CD8-positive, alpha-beta memory T cell (primary cell): ENCODE measurements around the gene ATXN7. TPM values are rescaled to one million over a fixed set of nuclear protein-coding genes. Genes with fewer than 3 reads are reported as not detected.
A peak's percentile ranks its signal among the peaks of the same experiment; 100 is the strongest.

Source experiments
- CTCF ChIA-PET: fragments of 350-600 bp; sonication (Branson Sonifier 250); formaldehyde crosslinking; loops from one replicate; lab custom pipeline; 2021; ENCODE audit warnings: antibody characterized with exemption; lab: Charles Lee
- POLR2A ChIA-PET: fragments of 350-600 bp; sonication (Branson Sonifier 250); formaldehyde crosslinking; loops from one replicate; lab custom pipeline; 2021; ENCODE audit warnings: antibody characterized with exemption; lab: Charles Lee
- DNase-seq, 5 donors: peaks; one replicate each; pipeline versions ENCODE4 v3.0.0 to v3.0.0-alpha.2; 2020 to 2022; ENCODE audit warnings: mixed read lengths in 1 of 5
- H3K27ac ChIP-seq: one replicate; pipeline ENCODE4 v1.7.0; 2013; ENCODE audit warnings: low read depth, mild to moderate bottlenecking, low read length, moderate library complexity
- H3K27me3 ChIP-seq: 2 replicates; pipeline ENCODE4 v1.7.0; 2013; ENCODE audit warnings: low read length, mild to moderate bottlenecking; ENCODE audit not compliant: insufficient read depth, poor library complexity, severe bottlenecking
- H3K36me3 ChIP-seq: 2 replicates; pipeline ENCODE4 v1.7.0; 2013; ENCODE audit warnings: mild to moderate bottlenecking, low read length, moderate library complexity; ENCODE audit not compliant: insufficient read depth
- H3K4me1 ChIP-seq: 2 replicates; pipeline ENCODE4 v1.7.0; 2013; ENCODE audit warnings: mild to moderate bottlenecking, low read length, moderate library complexity; ENCODE audit not compliant: insufficient read depth
- H3K4me3 ChIP-seq: 2 replicates; pipeline ENCODE4 v1.7.0; 2013; ENCODE audit warnings: mild to moderate bottlenecking, low read length
- H3K9me3 ChIP-seq: 2 replicates; pipeline ENCODE4 v1.7.0; 2013; ENCODE audit warnings: mild to moderate bottlenecking, low read length
- H3K27ac Mint-ChIP-seq, 8 donors: one replicate each; pipeline ENCODE4 v1.8.0; 2020 to 2021; ENCODE audit warnings: mixed read lengths in 8 of 8, mild to moderate bottlenecking in 6 of 8, inconsistent platforms in 3 of 8, moderate library complexity in 3 of 8
- H3K27me3 Mint-ChIP-seq, 2 donors: one replicate each; pipeline ENCODE4 v1.8.0; 2020 to 2021; ENCODE audit warnings: mixed read lengths in 2 of 2, mild to moderate bottlenecking in 1 of 2, moderate library complexity in 1 of 2
- H3K36me3 Mint-ChIP-seq, 3 donors: one replicate each; pipeline ENCODE4 v1.8.0; 2020 to 2021; ENCODE audit warnings: mixed read lengths in 3 of 3, inconsistent platforms in 1 of 3, mild to moderate bottlenecking in 1 of 3
- H3K4me1 Mint-ChIP-seq, 3 donors: one replicate each; pipeline ENCODE4 v1.8.0; 2020 to 2021; ENCODE audit warnings: mixed read lengths in 3 of 3, inconsistent platforms in 1 of 3, mild to moderate bottlenecking in 1 of 3
- H3K4me3 Mint-ChIP-seq, 7 donors: one replicate each; pipeline ENCODE4 v1.8.0; 2020 to 2021; ENCODE audit warnings: mixed read lengths in 7 of 7, mild to moderate bottlenecking in 6 of 7, moderate library complexity in 4 of 7, inconsistent platforms in 2 of 7
- H3K9me3 Mint-ChIP-seq, 5 donors: one replicate each; pipeline ENCODE4 v1.8.0; 2020 to 2022; ENCODE audit warnings: mixed read lengths in 5 of 5, mild to moderate bottlenecking in 3 of 5, moderate library complexity in 2 of 5, inconsistent platforms in 1 of 5
- polyA plus RNA-seq: library from polyadenylated mRNA; unstranded; fragments of 300-500 nt; fragmentation: Illumina TruSeq; gene quantifications from one replicate; pipeline ENCODE4 v1.2.3, GENCODE V29; 2021
- total RNA-seq, 2 experiments: library from RNA; stranded (reverse); gene quantifications; one replicate each; pipeline ENCODE4 v1.2.3, GENCODE V29; 2021

The ATXN7 gene
- total and polyA plus RNA-seq, 3 experiments from 2014 or later: 14.1 to 34.6 (median 33.9) TPM

- ChIA-PET POLR2A (no interaction called here), CTCF (no interaction called here)
- no peak overlapping the region for H3K4me3 ChIP-seq
- Mint-ChIP-seq H3K9me3 (no peaks in the 10 kb centered on the region), H3K4me3 (no peak overlapping the region), H3K4me1 (peaks cover 35 to 61% (median 57%) of the 10 kb centered on the region in 3 donors), H3K27me3 (no peaks in the 10 kb centered on the region), H3K27ac (peak overlapping the region in 6 of 8 donors; percentile 2 to 81 (median 59)), H3K36me3 (peaks cover 4 to 34% (median 21%) of the 10 kb centered on the region in 3 donors)
- H3K4me1 ChIP-seq: peaks cover 8% of the 10 kb centered on the region
- no peaks in the 10 kb centered on the region for H3K9me3 ChIP-seq
- no peaks in the 10 kb centered on the region for H3K27me3 ChIP-seq
- H3K36me3 ChIP-seq: no peaks in the 10 kb centered on the region
- DNase-seq: no peak
- H3K27ac ChIP-seq: no peak overlapping the region
Observed at GRCh38 chr3:63895422-63896189, 31.9 kb downstream of the ATXN7 start.

GRCh38 chr3:63896332-63897030 is 32.8 kb downstream of the ATXN7 start:
- Mint-ChIP-seq H3K36me3 (peaks cover 5 to 37% (median 25%) of the 10 kb centered on the region in 3 donors), H3K9me3 (no peaks in the 10 kb centered on the region), H3K27ac (peak overlapping the region in 7 of 8 donors; percentile 5 to 76 (median 40)), H3K4me3 (no peak overlapping the region), H3K4me1 (peaks cover 35 to 59% (median 56%) of the 10 kb centered on the region in 3 donors), H3K27me3 (no peaks in the 10 kb centered on the region)
- CTCF ChIA-PET: no interaction called here
- Histone ChIP-seq H3K36me3 (no peaks in the 10 kb centered on the region), H3K9me3 (no peaks in the 10 kb centered on the region), H3K27me3 (no peaks in the 10 kb centered on the region), H3K4me3 (no peak overlapping the region), H3K4me1 (peaks cover 8% of the 10 kb centered on the region), H3K27ac (no peak overlapping the region)
- DNase-seq: no peak
- POLR2A ChIA-PET: no interaction called here

DNA sequence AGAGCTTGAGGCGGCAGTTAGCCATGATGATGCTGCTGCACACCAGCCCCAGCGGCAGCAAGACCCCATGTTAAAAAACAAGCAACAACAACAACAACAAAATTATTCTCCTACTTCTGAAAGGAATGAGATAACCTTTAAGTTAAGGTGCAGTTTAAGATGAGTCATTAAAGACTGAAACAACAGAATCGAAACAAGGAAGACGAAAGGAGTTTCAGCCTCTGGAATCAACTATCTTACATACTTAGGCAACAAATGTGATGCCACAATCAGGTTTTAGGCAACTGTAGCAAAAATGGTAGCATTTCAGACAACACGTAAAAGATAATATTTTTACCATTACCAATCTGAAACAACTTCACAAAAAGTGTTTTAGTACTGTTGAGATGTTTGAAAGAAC is 36.3 kb downstream of the ATXN7 start:
- DNase-seq: no peak
- no peaks in the 10 kb centered on the region for H3K9me3 Mint-ChIP-seq
- ChIA-PET CTCF (interaction anchor here (1.4 kb wide), 1 partner anchor 62 kb away, joined by 3 read pairs; no protein-coding TSS in a partner anchor), POLR2A (no interaction called here)
- no peaks in the 10 kb centered on the region for H3K36me3 ChIP-seq
- no peak overlapping the region for H3K27ac ChIP-seq
- H3K27me3 ChIP-seq: no peaks in the 10 kb centered on the region
- no peak overlapping the region for H3K4me3 Mint-ChIP-seq
- peaks cover 5 to 50% (median 23%) of the 10 kb centered on the region in 3 donors for H3K36me3 Mint-ChIP-seq
- H3K4me3 ChIP-seq: no peak overlapping the region
- no peaks in the 10 kb centered on the region for H3K27me3 Mint-ChIP-seq
- peaks cover 8% of the 10 kb centered on the region for H3K4me1 ChIP-seq
- peaks cover 17 to 30% (median 29%) of the 10 kb centered on the region in 3 donors for H3K4me1 Mint-ChIP-seq
- peak overlapping the region in 1 of 8 donors; percentile 64 for H3K27ac Mint-ChIP-seq
- no peaks in the 10 kb centered on the region for H3K9me3 ChIP-seq

- H3K36me3 ChIP-seq: no peaks in the 10 kb centered on the region
- CTCF ChIA-PET: interaction anchor here (1.4 kb wide), 1 partner anchor 61 kb away, joined by 3 read pairs; no protein-coding TSS in a partner anchor
Observed at GRCh38 chr3:63900459-63900858, 36.8 kb downstream of the ATXN7 start.

GRCh38 chr3:63905731-63906620 is 42.3 kb downstream of the ATXN7 start:
- H3K36me3 Mint-ChIP-seq: peaks cover 0 to 27% (median 7%) of the 10 kb centered on the region in 3 donors
- ChIA-PET POLR2A (no interaction called here), CTCF (no interaction called here)
- no peaks in the 10 kb centered on the region for H3K9me3 Mint-ChIP-seq
- Histone ChIP-seq H3K4me3 (no peak overlapping the region), H3K9me3 (no peaks in the 10 kb centered on the region), H3K27me3 (no peaks in the 10 kb centered on the region), H3K27ac (no peak overlapping the region), H3K4me1 (peaks cover 9% of the 10 kb centered on the region), H3K36me3 (no peaks in the 10 kb centered on the region)
- DNase-seq: no peak
- no peak overlapping the region for H3K4me3 Mint-ChIP-seq
- H3K4me1 Mint-ChIP-seq: peaks cover 7 to 26% (median 25%) of the 10 kb centered on the region in 3 donors
- no peaks in the 10 kb centered on the region for H3K27me3 Mint-ChIP-seq
- H3K27ac Mint-ChIP-seq: peak overlapping the region in 7 of 8 donors; percentile 6 to 54 (median 35)

More at GRCh38 chr3:63900459-63900858, 36.8 kb downstream of the ATXN7 start:
- no peaks in the 10 kb centered on the region for H3K27me3 ChIP-seq
- Mint-ChIP-seq H3K27me3 (no peaks in the 10 kb centered on the region), H3K9me3 (no peaks in the 10 kb centered on the region), H3K27ac (peak overlapping the region in 7 of 8 donors; percentile 0 to 98 (median 19)), H3K4me1 (peaks cover 15 to 25% (median 24%) of the 10 kb centered on the region in 3 donors), H3K4me3 (peak overlapping the region in 1 of 7 donors; percentile 37), H3K36me3 (peaks cover 5 to 50% (median 23%) of the 10 kb centered on the region in 3 donors)
- no peaks in the 10 kb centered on the region for H3K9me3 ChIP-seq
- DNase-seq: no peak
- no peak overlapping the region for H3K4me3 ChIP-seq
- peaks cover 4% of the 10 kb centered on the region for H3K4me1 ChIP-seq
- no peak overlapping the region for H3K27ac ChIP-seq
- POLR2A ChIA-PET: no interaction called here

DNA sequence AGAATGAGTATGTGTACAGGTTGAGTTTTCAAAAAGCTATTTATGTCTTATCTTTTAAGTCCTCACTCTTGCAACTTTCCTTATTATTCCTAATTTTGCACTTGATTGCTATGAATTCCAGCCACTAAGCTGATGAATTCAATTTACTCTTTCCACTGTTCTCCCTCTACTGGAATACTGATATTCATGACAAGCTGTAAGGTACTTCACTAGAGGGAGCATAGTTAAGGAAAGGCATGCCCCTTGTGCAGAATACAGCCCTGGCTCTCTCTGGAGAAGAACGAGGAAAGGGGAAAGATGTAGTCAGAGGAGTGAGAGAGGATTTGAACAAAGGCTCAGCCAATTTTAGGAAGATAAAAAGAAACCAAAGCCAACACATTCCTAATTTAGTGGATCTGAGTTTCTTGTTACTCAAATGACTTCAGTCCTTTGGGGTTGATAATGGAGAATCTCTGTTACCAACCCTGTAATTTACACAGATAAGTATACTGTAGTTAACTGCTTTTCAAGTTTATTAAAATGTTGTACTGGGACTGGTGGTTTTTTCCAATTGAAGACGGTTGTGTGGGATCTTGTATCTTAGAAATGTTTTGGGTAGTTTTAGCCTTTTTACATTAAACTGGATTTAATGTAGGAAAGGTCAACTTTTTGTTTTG is 44.5 kb downstream of the ATXN7 start:
- ChIA-PET CTCF (no interaction called here), POLR2A (no interaction called here)
- no peaks in the 10 kb centered on the region for H3K27me3 ChIP-seq
- H3K4me1 Mint-ChIP-seq: peaks cover 17 to 37% (median 37%) of the 10 kb centered on the region in 3 donors
- peak overlapping the region; percentile 8 to 98 (median 66) for H3K27ac Mint-ChIP-seq
- DNase-seq: no peak
- H3K27me3 Mint-ChIP-seq: no peaks in the 10 kb centered on the region
- H3K4me3 ChIP-seq: no peak overlapping the region
- no peak overlapping the region for H3K27ac ChIP-seq
- no peaks in the 10 kb centered on the region for H3K36me3 ChIP-seq
- H3K4me1 ChIP-seq: peaks cover 18% of the 10 kb centered on the region
- no peaks in the 10 kb centered on the region for H3K9me3 Mint-ChIP-seq
- peak overlapping the region in 1 of 7 donors; percentile 12 for H3K4me3 Mint-ChIP-seq
- H3K36me3 Mint-ChIP-seq: peaks cover 0 to 21% (median 0%) of the 10 kb centered on the region in 3 donors
- no peaks in the 10 kb centered on the region for H3K9me3 ChIP-seq

- Histone ChIP-seq H3K4me1 (peaks cover 24% of the 10 kb centered on the region), H3K36me3 (no peaks in the 10 kb centered on the region), H3K27ac (no peak overlapping the region), H3K27me3 (no peaks in the 10 kb centered on the region), H3K4me3 (no peak overlapping the region), H3K9me3 (no peaks in the 10 kb centered on the region)
- Mint-ChIP-seq H3K36me3 (peaks cover 0 to 17% (median 0%) of the 10 kb centered on the region in 3 donors), H3K9me3 (no peaks in the 10 kb centered on the region), H3K27ac (peak overlapping the region; percentile 8 to 98 (median 69)), H3K4me1 (peaks cover 22 to 43% (median 39%) of the 10 kb centered on the region in 3 donors), H3K4me3 (no peak overlapping the region), H3K27me3 (no peaks in the 10 kb centered on the region)
- CTCF ChIA-PET: no interaction called here
- DNase-seq: no peak
- POLR2A ChIA-PET: no interaction called here
Observed at GRCh38 chr3:63908776-63909175, 45.1 kb downstream of the ATXN7 start.
